ENCODE results near the gene ZNF334. TPM values are rescaled to one million over a fixed set of nuclear protein-coding genes. Genes with fewer than 3 reads are reported as not detected.

The ZNF334 gene
- total RNA-seq, 1 donor from 2014 or later, result 19.7 TPM

DNA sequence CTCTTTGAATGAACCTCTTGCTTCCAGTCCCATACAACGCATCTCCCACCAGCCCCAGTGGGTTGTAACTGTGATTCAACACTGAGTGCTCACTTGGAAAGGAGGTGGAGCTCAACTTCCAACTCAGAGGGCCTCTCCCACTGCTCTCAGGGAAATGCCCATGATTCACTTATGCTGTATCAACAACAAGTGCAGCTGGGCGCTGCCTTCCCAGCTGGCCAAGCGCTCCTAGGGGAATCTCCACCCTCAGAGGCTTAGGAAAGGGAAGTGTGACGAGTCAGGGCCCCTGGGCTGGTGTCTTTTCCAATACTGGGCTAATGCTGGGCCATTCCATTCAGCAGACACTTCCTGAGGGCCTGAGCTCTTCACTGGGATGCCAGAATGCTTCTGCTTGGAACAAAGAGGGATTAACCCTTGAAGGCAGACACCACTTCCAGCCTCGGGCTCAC, 45.2 kb upstream of the ZNF334 start:
- Mint-ChIP-seq H3K36me3 (no peaks in the 10 kb centered on the region), H3K27ac (no peak overlapping the region), H3K9me3 (no peaks in the 10 kb centered on the region), H3K4me1 (ENCODE audit: unreplicated experiment) (no peaks in the 10 kb centered on the region), H3K27me3 (peaks cover 4% of the 10 kb centered on the region), H3K4me3 (no peak overlapping the region)
- TF ChIP-seq, protein P1, sequence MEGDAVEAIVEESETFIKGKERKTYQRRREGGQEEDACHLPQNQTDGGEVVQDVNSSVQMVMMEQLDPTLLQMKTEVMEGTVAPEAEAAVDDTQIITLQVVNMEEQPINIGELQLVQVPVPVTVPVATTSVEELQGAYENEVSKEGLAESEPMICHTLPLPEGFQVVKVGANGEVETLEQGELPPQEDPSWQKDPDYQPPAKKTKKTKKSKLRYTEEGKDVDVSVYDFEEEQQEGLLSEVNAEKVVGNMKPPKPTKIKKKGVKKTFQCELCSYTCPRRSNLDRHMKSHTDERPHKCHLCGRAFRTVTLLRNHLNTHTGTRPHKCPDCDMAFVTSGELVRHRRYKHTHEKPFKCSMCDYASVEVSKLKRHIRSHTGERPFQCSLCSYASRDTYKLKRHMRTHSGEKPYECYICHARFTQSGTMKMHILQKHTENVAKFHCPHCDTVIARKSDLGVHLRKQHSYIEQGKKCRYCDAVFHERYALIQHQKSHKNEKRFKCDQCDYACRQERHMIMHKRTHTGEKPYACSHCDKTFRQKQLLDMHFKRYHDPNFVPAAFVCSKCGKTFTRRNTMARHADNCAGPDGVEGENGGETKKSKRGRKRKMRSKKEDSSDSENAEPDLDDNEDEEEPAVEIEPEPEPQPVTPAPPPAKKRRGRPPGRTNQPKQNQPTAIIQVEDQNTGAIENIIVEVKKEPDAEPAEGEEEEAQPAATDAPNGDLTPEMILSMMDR (conservative IDR thresholded peaks at IDR 0.05), result no peak
- DNase-seq (ENCODE audit: extremely low spot score, unreplicated experiment), result no peak

DNA sequence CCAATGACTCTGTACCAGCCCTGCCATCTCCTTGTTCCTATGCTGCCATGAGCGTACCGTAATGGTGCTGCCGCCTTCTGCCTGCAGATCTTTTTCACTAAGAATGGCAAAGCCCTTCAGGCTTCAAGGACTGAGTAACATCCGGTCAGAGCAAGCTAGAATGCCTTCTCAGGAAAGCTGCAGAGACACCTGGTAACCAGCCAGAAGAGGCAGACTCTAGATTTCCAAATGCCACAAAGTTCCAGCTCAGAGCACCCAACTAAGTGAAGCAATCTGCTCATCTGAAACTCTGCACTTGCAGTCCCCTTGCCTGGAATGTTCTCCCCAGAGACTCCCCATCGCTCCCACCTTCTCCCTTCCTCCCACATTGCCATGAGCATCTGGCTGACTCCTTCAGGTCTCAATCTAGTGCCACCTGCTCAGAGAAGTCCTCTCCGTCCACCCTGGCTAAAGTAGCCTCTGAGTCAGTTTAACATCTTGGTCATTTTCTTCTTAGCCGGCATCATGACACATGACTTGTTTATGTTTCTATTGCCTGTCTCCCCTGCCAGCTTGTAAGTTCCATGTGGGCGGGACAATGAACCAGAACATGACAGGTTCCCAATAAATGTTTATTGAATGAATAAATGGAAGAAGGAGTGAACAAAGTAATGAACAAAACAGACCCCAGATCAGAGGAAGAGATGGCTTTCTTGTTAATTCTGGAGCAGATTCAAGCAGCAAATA, 44.0 kb upstream of the ZNF334 start:
- no peaks in the 10 kb centered on the region for H3K9me3 Mint-ChIP-seq
- H3K4me1 Mint-ChIP-seq (ENCODE audit: unreplicated experiment), result no peaks in the 10 kb centered on the region
- H3K27ac Mint-ChIP-seq, result no peak overlapping the region
- peaks cover 4% of the 10 kb centered on the region for H3K27me3 Mint-ChIP-seq
- no peaks in the 10 kb centered on the region for H3K36me3 Mint-ChIP-seq
- DNase-seq (ENCODE audit: extremely low spot score, unreplicated experiment), result no peak
- TF ChIP-seq, protein P1 (conservative IDR thresholded peaks at IDR 0.05), result no peak
- no peak overlapping the region for H3K4me3 Mint-ChIP-seq

DNA sequence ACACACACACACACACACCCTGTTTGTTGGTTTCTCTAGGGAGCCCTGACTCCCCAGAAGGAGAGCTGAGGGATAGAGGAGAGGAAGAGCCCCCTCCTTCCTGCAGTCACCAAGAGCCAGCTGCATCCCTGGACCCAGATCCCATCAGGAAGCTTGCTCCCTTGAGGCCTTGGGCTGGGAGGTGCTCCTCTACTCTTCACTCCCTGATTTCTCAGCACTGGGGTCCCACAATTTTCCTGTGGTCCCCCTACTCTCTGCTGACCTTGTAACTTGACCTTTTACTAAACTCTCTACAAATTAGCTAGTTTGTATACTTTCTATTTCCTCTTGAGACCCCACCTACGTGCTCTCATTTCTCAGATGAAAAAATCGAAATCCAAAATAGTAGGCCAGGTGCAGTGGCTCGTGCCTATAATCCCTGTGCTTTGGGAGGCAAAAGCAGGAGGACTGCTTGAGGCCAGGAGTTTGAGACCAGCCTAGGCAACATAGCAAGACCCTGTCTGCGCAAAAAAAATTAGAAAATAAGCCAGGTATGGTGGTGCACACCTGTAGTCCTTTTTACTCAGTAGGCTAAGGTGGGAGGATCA, 42.1 kb upstream of the ZNF334 start:
- Mint-ChIP-seq H3K4me1 (ENCODE audit: unreplicated experiment) (no peaks in the 10 kb centered on the region), H3K9me3 (no peaks in the 10 kb centered on the region), H3K27me3 (peaks cover 4% of the 10 kb centered on the region), H3K4me3 (no peak overlapping the region), H3K36me3 (no peaks in the 10 kb centered on the region), H3K27ac (no peak overlapping the region)
- no peak for DNase-seq (ENCODE audit: extremely low spot score, unreplicated experiment)
- TF ChIP-seq, protein P1 (conservative IDR thresholded peaks at IDR 0.05), result no peak

DNA sequence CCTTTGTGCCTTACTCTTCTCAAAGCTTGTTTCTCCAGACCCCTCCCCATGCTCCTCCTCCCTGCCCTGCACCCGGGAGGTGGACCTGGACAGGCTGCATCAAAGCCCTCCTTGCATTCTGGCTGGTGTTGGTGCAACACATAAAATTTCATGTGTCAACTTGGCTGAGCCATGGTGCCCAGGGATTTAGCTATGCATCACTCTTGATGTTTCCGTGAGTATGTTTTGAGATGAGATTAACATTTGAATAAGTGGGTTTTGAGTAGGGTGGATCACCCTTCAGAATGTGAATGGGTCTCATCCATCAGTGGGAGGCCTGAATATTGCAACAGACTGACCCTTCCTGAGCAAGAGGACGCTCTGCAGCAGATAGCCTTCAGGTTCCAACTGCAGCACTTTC, 41.5 kb upstream of the ZNF334 start:
- H3K27me3 Mint-ChIP-seq, result peaks cover 4% of the 10 kb centered on the region
- H3K36me3 Mint-ChIP-seq, result no peaks in the 10 kb centered on the region
- no peak overlapping the region for H3K4me3 Mint-ChIP-seq
- no peak overlapping the region for H3K27ac Mint-ChIP-seq
- no peaks in the 10 kb centered on the region for H3K9me3 Mint-ChIP-seq
- DNase-seq (ENCODE audit: extremely low spot score, unreplicated experiment), result no peak
- no peaks in the 10 kb centered on the region for H3K4me1 Mint-ChIP-seq (ENCODE audit: unreplicated experiment)
- TF ChIP-seq, protein P1 (conservative IDR thresholded peaks at IDR 0.05), result no peak

DNA sequence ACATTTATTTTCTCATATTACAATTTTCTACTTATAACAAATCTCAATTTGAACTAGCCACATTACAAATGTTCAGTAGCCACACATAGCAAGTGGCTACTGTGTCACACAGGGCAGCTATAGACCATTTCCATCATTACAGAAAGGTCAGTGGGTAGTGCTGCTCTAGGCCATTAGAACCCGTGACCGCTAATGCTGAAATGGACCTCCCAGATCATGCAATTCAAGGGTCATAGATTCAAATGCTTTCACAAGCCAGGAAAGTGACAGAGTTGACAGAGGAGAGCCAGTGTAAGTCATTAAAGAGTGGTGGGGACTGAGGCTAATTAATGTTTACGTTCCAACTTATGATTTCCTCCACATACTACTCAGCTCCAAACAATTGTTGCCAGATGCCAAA, 40.6 kb upstream of the ZNF334 start:
- DNase-seq (ENCODE audit: extremely low spot score, unreplicated experiment), result no peak
- Mint-ChIP-seq H3K9me3 (no peaks in the 10 kb centered on the region), H3K4me1 (ENCODE audit: unreplicated experiment) (no peaks in the 10 kb centered on the region), H3K27ac (no peak overlapping the region), H3K36me3 (no peaks in the 10 kb centered on the region), H3K4me3 (no peak overlapping the region), H3K27me3 (peaks cover 4% of the 10 kb centered on the region)
- TF ChIP-seq, protein P1 (conservative IDR thresholded peaks at IDR 0.05), result no peak

All from type B pancreatic cell (in vitro differentiated cells).